GM21619 (cell line): ENCODE data around the gene SAPCD2.

Experiments
- ATAC-seq: cut with Tn5 transposase; IDR thresholded peaks from one replicate; pipeline ENCODE4 v1.9.1; 2021; ENCODE audit not compliant: unreplicated experiment

SAPCD2 gene

DNA sequence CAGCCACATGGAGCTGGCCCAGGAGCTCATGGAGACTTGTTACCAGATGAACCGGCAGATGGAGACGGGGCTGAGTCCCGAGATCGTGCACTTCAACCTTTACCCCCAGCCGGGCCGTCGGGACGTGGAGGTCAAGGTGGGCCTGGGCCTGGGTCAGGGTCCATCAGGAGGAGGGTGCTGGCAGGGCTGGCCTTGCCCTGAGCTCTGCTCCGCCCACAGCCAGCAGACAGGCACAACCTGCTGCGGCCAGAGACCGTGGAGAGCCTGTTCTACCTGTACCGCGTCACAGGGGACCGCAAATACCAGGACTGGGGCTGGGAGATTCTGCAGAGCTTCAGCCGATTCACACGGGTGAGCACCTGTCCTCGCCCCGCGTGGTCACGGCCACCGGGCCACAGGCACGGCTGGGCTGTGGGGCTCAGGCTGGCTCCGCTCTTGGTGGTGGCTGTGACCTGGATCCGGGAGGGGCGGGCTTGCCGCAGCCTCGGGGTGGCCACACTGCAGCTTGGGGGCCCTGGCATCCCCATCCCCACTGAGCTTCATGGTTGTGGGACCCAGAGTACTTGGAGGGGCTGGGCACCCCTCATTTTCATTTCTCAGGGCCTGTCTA lies 37.1 kb upstream of the SAPCD2 start:
- ATAC-seq, result no peak

GRCh38 chr9:137106662-137107250 lies 36.4 kb upstream of the SAPCD2 start:
- ATAC-seq, result no peak

GRCh38 chr9:137105814-137106661 lies 35.7 kb upstream of the SAPCD2 start:
- ATAC-seq, result no peak

- ATAC-seq, result no peak
Observed at GRCh38 chr9:137103206-137103999, 33.0 kb upstream of the SAPCD2 start.

- ATAC-seq, result no peak
Observed at GRCh38 chr9:137099231-137099630, 28.9 kb upstream of the SAPCD2 start.

GRCh38 chr9:137097761-137098462 lies 27.6 kb upstream of the SAPCD2 start:
- ATAC-seq, result no peak

- no peak for ATAC-seq
Observed at GRCh38 chr9:137096785-137097546, 26.6 kb upstream of the SAPCD2 start.

GRCh38 chr9:137095664-137096517 lies 25.5 kb upstream of the SAPCD2 start:
- peak; percentile 80 for ATAC-seq

DNA sequence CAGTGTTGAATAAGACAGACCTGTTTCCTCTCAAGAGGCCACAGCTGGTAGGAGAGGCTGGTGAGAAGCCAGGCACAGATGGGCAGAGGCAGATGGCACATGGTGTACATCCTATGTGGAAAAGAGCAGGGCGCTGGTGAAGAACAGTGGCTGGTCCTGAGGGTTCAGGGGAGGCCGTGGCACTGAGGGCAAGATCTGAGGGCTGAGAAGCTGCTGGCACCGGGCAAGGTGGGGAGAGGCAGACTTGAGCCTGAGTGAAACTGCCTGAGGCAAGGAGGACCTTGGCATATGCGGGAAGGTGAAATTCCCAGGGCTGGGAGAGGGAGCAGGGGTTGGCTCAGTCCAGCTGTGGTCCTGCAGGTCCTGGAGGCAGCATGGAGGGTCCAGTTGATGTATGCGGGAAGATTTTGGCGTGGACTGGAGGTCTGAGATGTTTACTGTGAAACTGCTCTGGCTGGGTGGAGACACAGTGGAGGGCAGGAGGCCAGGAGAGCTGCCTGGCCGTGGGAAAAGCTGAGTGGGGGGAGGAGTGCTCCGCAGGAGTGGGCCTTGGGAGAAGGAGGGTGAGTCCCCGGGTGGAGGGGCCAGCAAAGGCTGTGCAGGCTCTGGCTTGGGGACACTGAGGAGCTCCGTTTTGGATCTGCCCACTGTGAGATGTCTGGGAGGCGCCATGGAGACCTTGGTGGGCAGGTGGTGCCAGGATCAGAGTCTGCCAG lies 19.0 kb upstream of the SAPCD2 start:
- ATAC-seq, result no peak

DNA sequence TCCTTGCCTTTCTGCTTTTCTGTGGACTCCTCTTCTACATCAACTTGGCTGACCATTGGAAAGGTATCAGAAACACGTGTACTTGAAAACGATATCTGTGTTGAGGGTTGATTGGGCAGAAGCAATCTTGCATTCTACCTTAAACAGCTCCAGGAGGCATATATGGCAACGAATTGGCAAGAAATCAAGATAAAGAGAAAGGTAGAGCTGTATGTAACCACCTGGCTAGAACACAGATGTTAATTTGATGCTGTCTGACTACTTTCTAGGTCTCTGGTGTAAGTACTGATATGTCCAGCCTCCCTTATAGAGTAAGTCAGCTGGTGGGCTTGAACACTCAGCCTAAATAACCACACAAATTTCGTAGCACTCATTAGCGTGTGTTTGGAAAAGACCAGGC lies 17.8 kb upstream of the SAPCD2 start:
- ATAC-seq, result no peak

- ATAC-seq, result no peak
Observed at GRCh38 chr9:137087409-137087925, 17.1 kb upstream of the SAPCD2 start.

DNA sequence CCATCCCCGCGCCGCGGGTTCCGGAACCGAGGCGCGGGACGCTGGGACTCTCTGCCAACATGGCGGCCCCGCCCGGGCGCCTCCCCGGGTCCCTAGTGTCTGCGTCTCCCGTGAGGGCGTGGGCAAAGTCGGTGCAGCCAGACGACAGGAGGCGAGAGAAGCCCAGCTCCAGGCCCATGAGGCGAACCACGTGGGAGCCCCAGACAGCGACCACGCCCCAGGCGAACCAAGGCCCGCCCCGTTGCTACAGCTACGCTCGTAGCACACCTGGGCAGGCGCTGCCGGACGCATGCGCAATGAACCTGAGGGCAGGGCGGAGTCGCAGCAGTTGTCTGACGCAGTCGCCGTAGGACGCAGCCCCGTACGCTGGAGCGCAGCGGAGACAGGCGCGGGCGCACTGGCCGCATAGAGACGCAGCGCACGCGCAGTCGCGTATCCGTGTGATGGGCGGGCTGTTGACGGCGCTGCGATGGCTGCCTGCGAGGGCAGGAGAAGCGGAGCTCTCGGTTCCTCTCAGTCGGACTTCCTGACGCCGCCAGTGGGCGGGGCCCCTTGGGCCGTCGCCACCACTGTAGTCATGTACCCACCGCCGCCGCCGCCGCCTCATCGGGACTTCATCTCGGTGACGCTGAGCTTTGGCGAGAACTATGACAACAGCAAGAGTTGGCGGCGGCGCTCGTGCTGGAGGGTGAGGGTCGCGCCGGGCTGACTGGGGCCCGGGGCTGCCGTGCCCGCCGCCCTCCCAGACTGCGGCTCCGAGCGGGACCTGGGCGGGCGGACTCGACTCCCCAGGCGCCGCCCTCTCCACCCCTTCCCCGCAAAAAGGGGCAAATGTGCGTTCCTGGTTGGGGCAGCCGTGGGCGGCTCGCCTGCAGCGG lies 16.4 kb upstream of the SAPCD2 start, which contains the start of gene MAN1B1:
MAN1B1 (plus strand) TSS at position 455 of the 878 bp plus-strand sequence; CDS start at position 470, 15 bp downstream.
- ATAC-seq, result peak; percentile 80

GRCh38 chr9:137085920-137086530 lies 15.7 kb upstream of the SAPCD2 start:
- peak; percentile 9 for ATAC-seq

DNA sequence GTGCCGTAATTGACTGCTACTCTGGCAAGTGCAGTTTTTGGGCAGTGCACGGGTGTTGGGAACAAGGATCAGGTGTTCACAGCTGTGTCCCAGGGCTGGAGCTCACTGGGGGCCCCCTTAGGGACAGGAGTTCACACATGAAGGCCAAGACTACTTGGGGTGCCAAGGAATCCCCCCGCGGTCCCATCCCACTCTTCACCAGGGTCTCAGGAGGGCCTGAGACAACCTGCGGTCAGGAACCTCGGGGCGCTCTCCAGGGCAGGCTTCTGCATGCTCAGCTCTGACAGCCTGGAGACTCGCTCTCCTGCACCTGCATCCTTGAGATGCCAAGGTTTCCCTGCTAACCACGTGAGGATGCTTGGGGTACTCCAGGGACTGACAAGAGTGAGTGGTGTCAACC lies 14.2 kb upstream of the SAPCD2 start:
- no peak for ATAC-seq

DNA sequence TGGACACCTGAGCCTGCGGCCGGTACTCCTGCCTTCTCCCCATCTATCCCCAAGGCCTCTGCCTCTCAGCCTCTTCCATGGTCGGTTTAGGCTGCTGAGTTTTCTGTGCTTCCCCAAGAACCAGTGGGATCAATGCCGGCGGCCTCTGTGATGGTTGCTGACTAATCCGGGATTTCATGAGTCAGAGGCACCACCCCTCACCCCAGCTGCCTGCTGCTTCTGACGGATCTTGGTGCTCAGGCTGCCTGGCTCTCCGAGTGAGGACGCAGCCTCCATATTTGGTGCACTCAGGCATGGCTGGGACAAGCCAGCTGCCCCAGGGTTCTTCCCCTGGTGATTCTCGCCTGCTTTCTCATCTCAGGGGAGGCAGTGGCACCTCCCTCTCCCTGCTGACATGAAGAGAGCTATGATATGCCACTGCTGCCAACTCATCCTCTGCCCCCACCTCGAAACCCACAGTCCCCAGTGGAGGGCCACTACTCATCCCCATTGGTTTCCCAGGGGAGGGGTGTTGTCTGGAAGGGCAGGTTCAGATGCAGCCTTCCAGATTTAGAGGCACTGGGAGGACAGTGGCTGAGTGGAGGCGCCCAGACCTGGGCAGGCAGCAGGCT lies 13.1 kb upstream of the SAPCD2 start:
- ATAC-seq, result no peak

DNA sequence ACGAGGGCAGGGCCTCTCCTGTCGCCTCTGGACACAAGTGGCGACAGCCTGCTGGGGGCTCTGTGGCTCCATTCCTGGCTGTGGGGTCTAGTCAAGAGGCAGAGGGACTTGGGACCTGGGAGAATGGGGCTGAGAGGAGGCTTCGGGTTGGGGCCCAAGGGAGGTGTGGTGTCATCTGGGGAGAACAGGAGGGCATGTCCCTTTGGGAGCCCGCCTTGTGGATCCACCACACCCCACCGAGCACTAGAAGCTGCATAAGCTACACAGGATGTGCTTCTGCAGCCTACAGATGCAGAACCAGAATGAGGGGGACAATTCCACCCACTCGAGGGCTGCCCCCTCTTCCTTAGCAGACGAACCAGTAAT lies 12.6 kb upstream of the SAPCD2 start:
- no peak for ATAC-seq
